Choroid plexus epithelial cell (primary cell): Measurements from ENCODE around the gene WFDC2.

Source experiments
- DNase-seq: peaks from one replicate; pipeline ENCODE4 v3.0.0-alpha.2; 2010; ENCODE audit warnings: low read depth
- H3K4me3 ChIP-seq: 2 replicates; pipeline ENCODE4 v1.5.1; 2011; ENCODE audit warnings: low read depth, mild to moderate bottlenecking, control low read depth, low read length, moderate library complexity
- TF ChIP-seq, protein P1 (sequence below): conservative IDR thresholded peaks from 2 replicates; pipeline ENCODE4 v1.5.1; 2011; ENCODE audit warnings: low read depth, mild to moderate bottlenecking, control low read depth, inconsistent platforms, low read length, moderate library complexity

Gene WFDC2

DNA sequence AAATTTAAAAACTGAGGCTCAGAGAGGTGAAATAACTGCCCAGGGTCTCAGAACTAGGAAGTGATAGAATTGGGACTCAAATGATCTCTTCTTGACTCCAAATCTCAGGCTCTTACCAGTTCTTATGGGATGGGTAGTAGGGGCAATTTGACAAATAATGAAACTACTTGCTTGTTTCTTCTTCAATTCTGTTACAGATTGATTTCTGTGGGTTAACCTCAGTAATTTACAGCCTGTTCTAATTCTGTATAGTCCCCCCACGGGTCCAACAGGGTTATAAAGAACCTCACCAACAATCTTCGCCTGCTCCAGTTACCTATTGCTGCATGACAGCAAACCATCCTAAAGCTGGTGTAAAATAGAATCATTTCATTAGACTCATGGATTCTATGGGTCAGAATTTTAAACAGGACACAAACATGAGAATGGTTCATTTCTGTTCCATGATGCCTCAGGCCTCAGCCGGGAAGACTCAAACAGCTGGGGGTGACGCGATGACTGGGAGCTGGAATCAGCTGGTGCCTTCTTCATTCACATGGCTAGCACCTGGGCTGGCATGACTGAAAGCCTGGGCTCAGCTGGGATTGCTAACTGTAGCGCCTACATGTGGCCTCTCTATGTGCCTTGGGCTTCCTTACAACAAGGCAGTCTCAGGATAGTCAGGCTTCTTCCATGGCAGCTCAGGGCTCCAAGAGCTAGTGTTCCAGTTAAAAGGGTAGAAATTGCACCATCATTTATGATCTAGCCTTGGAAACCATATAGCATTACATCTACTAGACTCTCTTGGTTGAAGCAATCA is 6.6 kb upstream of the WFDC2 start:
- H3K4me3 ChIP-seq: no peak overlapping the region
- no peak for DNase-seq
- TF ChIP-seq, protein P1, sequence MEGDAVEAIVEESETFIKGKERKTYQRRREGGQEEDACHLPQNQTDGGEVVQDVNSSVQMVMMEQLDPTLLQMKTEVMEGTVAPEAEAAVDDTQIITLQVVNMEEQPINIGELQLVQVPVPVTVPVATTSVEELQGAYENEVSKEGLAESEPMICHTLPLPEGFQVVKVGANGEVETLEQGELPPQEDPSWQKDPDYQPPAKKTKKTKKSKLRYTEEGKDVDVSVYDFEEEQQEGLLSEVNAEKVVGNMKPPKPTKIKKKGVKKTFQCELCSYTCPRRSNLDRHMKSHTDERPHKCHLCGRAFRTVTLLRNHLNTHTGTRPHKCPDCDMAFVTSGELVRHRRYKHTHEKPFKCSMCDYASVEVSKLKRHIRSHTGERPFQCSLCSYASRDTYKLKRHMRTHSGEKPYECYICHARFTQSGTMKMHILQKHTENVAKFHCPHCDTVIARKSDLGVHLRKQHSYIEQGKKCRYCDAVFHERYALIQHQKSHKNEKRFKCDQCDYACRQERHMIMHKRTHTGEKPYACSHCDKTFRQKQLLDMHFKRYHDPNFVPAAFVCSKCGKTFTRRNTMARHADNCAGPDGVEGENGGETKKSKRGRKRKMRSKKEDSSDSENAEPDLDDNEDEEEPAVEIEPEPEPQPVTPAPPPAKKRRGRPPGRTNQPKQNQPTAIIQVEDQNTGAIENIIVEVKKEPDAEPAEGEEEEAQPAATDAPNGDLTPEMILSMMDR: no peak

DNA sequence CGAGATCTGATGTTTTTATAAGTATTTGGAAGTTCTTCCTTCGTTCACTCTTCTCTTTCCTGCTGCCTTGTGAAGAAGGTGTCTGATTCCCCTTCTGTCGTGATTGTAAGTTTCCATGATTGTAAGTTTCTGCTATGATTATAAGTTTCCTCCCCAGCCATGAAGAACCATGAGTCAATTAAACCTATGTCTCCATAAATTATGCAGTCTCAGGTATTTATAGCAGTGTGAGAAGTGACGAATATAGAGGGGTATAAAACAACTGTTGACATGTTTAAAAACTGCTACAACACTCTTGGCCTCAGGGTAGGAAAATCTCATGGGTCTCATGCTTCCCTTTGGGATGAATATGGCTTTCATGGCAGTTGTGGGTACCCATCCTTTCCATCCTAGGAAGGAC is 5.8 kb upstream of the WFDC2 start:
- DNase-seq: no peak
- TF ChIP-seq, protein P1: no peak
- H3K4me3 ChIP-seq: no peak overlapping the region

DNA sequence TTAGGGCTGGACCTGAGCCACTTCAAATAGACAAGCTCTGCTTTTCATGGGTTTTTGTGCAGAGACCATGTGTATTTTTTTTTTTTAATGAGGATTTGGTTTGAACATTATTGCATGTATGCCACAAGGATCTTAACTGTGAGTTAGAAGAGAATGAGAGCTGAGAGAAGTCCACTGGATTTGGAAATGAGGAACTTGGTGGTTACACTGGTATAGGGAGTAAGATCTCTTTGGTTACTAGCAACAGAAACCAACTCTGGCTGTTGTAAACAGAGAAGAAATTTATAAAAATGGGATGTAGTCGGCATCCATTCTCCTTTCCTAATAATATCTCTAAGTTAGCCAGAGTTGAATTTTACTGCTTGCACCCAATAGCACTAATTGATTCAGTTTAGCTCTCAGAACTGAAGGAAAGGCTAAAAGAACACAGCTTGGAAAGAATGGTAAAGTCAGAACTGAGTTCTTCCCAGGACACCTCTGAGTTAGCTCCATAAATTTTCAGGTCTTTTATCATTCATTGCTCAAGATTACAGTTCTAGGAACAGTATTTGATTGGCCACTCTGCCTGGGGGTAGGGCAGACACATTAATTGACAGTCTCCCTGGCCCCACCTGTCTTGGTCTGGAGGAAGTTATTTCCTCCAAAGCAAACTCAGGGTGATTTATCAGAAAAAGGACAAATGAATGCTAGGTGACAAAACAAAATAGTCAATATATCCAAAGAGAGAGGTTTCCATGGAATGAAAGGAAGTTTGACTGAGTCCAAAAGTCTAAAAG is 3.9 kb upstream of the WFDC2 start:
- TF ChIP-seq, protein P1: no peak
- no peak overlapping the region for H3K4me3 ChIP-seq
- no peak for DNase-seq

DNA sequence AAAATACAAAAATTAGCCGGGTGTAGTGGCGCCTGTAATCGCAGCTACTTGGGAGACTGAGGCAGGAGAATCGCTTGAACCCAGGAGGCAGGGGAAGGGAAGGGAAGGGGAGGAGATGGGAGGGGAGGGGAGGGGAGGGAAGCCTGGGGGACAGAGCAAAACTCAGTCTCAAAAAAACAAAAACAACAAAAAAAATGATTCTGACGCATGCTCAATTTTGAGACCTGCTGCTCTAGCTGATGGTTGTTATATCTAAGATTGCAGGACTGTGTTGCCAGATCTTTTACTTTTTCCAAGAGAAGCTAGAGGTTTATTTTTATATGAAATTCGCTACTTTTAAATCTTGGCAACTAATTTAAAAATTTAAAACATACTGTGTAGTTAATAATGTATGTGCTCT is 2.4 kb upstream of the WFDC2 start:
- DNase-seq: no peak
- TF ChIP-seq, protein P1: no peak
- no peak overlapping the region for H3K4me3 ChIP-seq

DNA sequence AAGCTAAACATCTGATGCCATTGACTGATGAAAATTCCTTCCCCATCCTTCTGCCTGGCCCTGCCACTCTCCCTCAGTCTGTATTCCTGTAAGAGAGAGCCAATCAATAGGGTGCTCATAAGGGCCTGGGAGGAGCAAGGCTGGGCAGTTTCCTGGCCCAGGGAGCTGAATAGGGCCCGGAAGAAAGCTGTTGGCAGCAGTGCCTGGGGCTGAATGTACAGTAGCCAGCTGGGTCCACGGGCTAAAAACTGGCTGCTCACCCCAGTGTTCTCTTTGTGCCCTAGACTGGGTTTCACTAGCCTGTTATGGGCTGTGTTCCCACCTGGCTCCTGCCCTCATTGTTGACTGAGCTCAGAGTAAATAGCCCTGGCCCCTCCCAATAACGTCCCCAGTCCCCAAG is 1.7 kb upstream of the WFDC2 start:
- TF ChIP-seq, protein P1: no peak

DNA sequence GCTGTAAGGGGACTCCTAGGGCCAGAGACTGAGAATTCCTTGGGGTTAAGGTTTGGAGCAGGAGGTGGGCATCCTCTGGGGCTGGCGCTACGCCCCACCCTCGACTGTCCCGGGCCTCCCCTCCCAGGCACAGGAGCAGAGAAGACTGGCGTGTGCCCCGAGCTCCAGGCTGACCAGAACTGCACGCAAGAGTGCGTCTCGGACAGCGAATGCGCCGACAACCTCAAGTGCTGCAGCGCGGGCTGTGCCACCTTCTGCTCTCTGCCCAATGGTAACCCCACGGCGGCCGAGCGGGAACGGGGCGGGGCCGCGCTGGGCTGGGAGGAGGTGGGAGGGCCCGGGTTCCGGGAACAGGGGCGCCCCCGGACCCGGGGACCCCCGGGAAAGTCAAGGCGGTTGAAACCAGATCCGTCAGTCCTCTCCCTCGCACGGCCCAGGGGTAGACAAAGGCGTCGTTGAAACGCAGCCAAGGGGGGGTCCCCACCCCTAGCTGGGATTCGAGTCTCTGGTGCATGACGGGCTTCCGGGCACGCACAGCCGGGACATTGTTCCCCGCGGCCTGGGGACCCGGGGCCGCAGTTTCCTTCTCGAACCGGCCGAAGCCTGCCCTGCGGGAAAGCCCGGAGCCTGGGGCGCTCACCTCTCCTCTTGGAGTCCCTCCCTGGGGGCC is 844 bp downstream of the WFDC2 start:
- peak overlapping the region; percentile 26 for H3K4me3 ChIP-seq
- TF ChIP-seq, protein P1: no peak
- DNase-seq: peak; percentile 13

More for the DNA sequence above, 1.7 kb upstream of the WFDC2 start:
- no peak overlapping the region for H3K4me3 ChIP-seq
- no peak for DNase-seq
